Middle frontal gyrus (tissue), 1 donor: ENCODE measurements around the gene MOB3C.
A peak's percentile ranks its signal among the peaks of the same experiment; 100 is the strongest.

Source experiments
- DNase-seq: peaks from one replicate; pipeline ENCODE4 v3.0.0-alpha.2; 2015; ENCODE audit warnings: low spot score; ENCODE audit errors: extremely low spot score

MOB3C gene

GRCh38 chr1:46606255-46606965 lies 10.2 kb downstream of the MOB3C start:
- DNase-seq, result no peak

GRCh38 chr1:46605232-46605631 lies 11.4 kb downstream of the MOB3C start:
- DNase-seq, result no peak

GRCh38 chr1:46603858-46604549 lies 12.6 kb downstream of the MOB3C start, which contains the start of gene MKNK1:
MKNK1 (minus strand) TSS chr1:46604268; CDS start chr1:46583327, 20,941 bp downstream.
- peak; percentile 79 for DNase-seq

- DNase-seq, result no peak
Measured at GRCh38 chr1:46603481-46603857, 13.1 kb downstream of the MOB3C start.

GRCh38 chr1:46601257-46602007 lies 15.2 kb downstream of the MOB3C start:
- no peak for DNase-seq

GRCh38 chr1:46599059-46599970 lies 17.3 kb downstream of the MOB3C start:
- no peak for DNase-seq

GRCh38 chr1:46596846-46597245 lies 19.8 kb downstream of the MOB3C start:
- no peak for DNase-seq

- no peak for DNase-seq
Measured at GRCh38 chr1:46596036-46596435, 20.6 kb downstream of the MOB3C start.

- no peak for DNase-seq
Measured at GRCh38 chr1:46595127-46595526, 21.5 kb downstream of the MOB3C start.

GRCh38 chr1:46594063-46594462 lies 22.5 kb downstream of the MOB3C start:
- DNase-seq, result no peak

GRCh38 chr1:46592823-46593222 lies 23.8 kb downstream of the MOB3C start:
- DNase-seq, result no peak

- DNase-seq, result no peak
Measured at GRCh38 chr1:46589529-46589928, 27.1 kb downstream of the MOB3C start.

GRCh38 chr1:46587069-46587468 lies 29.5 kb downstream of the MOB3C start:
- no peak for DNase-seq

- no peak for DNase-seq
Measured at GRCh38 chr1:46585312-46585938, 31.2 kb downstream of the MOB3C start.

- DNase-seq, result no peak
Measured at GRCh38 chr1:46583494-46583893, 33.1 kb downstream of the MOB3C start.

GRCh38 chr1:46582972-46583371 lies 33.6 kb downstream of the MOB3C start:
- no peak for DNase-seq

GRCh38 chr1:46581681-46582455 lies 34.7 kb downstream of the MOB3C start:
- no peak for DNase-seq

GRCh38 chr1:46580140-46580903 lies 36.3 kb downstream of the MOB3C start:
- DNase-seq, result no peak

- DNase-seq, result no peak
Measured at GRCh38 chr1:46577671-46578070, 38.9 kb downstream of the MOB3C start.
